Stimulated activated CD8-positive, alpha-beta memory T cell treated with anti-CD3 and anti-CD28 coated beads, Interleukin-12 subunit alpha, Interleukin-12 subunit beta, amount 100 ng/mL, for 24 hours (primary cell): Measurements from ENCODE around the gene JMJD7.

Experiments
- DNase-seq: peaks from one replicate; pipeline ENCODE4 v3.0.0-alpha.2; 2020; ENCODE audit errors: extremely low read depth

The JMJD7 gene

DNA sequence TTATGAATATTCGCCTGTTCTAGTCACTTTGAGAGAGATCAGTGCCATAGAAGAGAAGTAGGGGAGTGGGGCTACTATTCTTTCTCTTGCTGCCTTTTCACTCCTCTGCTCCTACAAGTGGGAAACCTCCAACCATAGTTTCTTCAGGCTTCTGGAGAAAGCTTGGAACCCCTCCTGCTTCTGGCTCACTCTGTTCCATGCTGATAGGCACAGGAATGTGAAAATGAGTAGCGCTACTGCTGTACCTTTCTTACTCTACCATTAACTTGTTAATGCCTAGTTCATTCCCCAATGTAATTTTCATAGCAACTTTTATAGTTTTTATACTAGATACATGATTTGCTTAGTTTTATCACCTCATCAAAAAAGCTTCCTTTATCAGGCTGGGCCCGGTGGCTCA is 26.7 kb upstream of the JMJD7 start:
- no peak for DNase-seq

GRCh38 chr15:41801850-41802455 is 25.9 kb upstream of the JMJD7 start:
- DNase-seq, result no peak

DNA sequence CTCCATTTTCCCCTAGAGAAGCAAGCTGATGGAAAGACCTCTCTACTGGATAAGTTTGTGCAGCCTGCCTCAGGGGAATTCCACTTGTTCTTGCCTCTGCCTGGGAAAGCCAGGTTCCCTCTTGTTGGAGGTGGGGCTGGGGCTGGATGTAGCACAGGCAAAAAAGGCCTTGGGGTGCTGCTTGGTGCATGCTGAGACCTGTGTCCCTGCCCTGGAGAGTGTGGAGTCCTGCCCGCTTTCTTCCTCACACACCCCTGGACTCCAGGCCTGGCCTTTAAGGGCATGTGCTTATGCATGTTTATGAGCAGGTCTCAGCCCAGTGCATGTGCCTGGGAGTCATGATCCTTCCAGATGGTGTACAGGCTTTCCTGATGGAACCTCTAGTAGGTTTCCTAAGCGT is 23.5 kb upstream of the JMJD7 start:
- no peak for DNase-seq

DNA sequence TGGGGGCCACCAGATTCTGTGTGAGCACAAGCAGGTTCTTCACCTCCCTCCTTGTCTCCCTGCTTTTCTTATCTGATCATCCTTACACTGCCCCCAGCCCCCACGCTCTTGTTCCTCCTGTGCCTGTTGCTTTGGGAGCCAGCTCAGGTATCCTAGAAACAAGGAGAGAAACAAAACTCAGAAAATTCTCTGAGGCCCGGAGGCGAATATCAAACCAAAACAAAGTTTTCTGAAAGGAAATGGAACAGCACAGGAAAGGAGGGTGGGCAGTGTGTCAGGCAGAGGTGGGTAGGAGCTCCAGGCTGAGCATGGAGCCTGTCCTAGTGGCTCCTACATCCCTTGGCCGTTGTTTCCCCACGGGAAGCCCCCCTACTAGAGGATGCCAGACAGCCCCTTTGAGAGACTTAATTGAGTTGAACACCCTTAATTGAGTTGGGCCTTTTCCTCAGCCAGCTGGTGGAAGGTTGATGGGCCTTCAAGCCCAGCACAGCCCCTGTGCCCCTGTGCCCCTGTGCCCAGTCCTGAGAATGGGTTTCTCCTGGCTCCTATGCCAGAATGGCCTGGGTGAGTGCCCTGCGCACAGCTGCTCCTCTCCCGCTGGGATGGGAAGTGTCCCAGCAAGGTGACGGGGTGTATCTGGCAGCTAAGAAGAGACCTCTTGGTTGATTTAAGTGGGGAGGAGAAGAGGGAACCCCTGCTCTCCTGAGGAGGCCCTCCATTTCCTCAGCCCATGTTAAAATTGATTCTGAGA is 22.8 kb upstream of the JMJD7 start:
- no peak for DNase-seq

DNA sequence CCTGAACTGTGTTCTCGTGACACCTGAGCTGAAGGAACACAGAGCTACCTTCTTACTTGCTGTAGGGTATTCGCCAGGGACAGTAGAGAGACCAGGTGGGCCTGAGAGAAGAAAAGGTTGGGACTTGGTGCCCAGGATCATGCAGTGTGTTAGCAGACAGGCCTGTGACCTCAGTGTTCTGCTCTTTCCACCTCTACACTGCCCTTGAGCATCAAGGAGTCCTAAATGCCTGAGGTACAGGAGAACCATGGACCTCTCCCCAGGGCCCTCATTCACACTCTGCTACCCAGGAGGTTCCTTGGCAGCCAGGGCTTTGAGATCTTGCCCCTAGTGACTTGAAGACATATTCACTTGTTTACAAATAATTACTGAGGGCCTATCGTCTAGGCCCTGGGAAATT is 22.2 kb upstream of the JMJD7 start:
- DNase-seq, result no peak

- DNase-seq, result no peak
Measured at GRCh38 chr15:41806291-41807181, 21.4 kb upstream of the JMJD7 start.

- no peak for DNase-seq
Measured at GRCh38 chr15:41809121-41809520, 18.8 kb upstream of the JMJD7 start.

- no peak for DNase-seq
Measured at GRCh38 chr15:41809526-41810220, 18.2 kb upstream of the JMJD7 start.

DNA sequence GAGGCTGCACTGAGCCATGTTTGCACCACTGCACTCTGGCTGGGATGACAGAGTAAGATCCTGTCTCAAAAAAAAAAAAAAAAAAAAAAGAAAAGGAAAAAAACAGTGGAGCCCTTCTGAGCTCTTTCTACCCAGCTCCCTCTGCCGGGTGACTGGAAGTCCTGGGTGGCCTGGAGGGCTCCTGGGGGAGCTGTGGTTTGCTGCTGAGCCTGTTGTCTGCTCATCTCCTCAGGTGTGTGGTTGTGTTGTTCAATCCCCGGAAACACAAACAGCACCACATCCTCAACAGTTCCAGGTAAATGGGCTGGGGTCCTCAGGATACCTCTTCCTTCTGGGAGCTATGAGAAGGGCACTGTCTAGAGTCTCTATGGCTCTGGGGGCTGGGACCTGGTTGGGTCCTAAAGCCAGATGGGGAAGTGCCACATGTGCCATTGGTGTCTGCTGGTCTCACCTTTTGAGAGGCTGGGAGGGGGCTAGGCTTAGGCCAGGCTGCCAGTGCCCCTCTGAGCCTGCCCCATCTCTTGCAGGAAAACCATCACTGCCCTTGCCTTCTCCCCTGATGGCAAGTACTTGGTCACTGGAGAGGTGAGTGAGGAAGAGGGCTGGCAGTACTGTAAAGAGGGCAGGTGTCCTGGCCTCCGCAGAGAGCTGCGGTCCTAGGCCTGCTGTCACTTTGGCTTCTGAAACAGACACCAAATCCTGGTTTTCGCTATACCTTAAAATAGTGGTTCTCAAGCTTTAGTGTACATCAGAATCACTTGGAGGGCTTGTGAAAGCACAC is 17.1 kb upstream of the JMJD7 start:
- no peak for DNase-seq

DNA sequence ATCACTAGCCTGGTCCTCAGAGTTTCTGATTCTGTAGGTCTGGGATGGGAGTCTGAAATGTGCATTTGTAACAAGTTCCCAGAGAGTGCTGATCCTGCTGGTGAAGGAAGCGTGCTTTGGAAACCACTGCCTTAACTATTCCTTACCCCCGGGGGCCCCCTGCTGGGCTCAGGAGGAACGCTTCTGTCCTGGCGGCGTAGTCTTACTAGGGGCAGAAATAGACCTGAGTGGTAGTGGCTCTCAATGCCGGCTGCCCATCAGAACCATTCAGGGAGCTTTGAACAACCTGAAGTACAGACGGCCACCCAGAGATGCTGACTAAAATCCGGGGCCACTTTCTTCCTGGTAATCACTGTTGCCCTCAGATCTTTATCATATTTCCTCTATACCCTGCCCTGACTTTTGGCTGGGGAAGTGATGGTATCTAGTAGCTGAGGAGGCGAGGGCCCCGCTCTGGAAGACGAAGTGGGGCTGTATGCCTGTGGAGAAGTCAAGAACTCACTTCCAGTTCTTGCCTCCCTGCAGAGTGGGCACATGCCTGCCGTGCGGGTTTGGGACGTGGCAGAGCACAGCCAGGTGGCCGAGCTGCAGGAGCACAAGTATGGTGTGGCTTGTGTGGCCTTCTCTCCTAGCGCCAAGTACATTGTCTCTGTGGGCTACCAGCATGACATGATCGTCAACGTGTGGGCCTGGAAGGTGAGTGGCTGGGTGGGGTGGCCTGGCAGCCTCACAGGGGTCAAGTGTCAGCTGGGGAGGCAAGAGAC is 16.3 kb upstream of the JMJD7 start:
- peak; percentile 38 for DNase-seq

DNA sequence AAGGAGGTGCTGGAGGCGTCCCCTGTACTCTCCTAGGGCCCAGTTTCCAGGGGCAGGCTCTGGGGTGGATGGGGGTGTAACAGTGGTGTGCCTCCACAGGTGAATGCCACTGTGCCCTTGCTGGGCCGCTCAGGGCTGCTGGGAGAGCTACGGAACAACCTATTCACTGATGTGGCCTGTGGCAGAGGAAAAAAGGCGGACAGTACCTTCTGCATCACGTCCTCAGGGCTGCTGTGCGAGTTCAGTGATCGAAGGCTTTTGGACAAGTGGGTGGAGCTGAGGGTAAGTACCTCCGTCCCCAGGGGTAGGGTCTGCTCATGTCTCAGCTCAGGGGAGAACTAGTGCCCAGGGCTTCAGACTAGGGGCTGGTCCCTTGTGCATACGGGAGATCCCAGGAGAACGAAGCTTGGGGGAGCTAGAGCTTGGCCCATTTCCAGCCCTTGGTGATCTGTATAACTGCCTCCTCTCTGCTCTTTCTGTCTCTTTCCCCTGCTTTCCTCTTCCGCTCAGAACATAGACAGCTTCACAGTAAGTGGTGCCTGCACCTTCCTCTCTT is 15.0 kb upstream of the JMJD7 start:
- no peak for DNase-seq

- no peak for DNase-seq
Measured at GRCh38 chr15:41813426-41813825, 14.5 kb upstream of the JMJD7 start.

DNA sequence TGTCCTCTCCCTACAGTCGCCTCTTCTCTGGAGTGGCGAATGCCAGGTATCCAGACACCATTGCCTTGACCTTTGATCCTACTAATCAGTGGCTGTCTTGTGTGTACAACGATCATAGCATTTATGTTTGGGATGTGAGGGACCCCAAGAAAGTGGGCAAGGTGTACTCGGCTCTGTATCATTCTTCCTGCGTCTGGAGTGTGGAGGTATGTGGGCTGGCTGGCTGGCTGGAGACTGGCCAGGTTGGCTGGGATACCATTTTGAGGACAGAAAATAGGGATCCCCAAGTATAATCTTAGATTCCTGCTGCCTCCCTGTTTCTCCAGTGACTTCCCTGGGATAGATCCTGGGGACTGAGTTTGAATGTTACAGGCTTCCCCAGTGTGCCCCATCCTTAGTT is 13.4 kb upstream of the JMJD7 start:
- DNase-seq, result no peak

GRCh38 chr15:41816788-41817187 is 11.1 kb upstream of the JMJD7 start:
- no peak for DNase-seq

DNA sequence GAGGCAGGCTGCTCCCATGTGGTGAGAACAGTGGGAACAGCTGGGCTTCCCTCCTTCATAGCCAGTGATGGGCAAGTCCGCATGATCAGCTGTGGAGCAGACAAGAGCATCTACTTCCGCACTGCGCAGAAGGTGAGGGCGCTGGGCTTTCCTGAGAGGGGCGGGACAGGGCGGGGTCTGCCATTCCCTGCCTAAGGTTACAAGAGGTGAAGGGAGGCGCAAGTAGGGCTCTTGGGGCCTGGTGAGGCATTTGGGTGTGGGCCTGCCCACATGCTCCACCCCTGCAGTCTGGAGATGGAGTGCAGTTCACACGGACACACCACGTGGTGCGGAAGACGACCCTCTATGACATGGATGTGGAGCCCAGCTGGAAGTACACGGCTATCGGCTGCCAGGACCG is 10.6 kb upstream of the JMJD7 start:
- DNase-seq, result no peak

- DNase-seq, result no peak
Measured at GRCh38 chr15:41817781-41818180, 10.1 kb upstream of the JMJD7 start.

DNA sequence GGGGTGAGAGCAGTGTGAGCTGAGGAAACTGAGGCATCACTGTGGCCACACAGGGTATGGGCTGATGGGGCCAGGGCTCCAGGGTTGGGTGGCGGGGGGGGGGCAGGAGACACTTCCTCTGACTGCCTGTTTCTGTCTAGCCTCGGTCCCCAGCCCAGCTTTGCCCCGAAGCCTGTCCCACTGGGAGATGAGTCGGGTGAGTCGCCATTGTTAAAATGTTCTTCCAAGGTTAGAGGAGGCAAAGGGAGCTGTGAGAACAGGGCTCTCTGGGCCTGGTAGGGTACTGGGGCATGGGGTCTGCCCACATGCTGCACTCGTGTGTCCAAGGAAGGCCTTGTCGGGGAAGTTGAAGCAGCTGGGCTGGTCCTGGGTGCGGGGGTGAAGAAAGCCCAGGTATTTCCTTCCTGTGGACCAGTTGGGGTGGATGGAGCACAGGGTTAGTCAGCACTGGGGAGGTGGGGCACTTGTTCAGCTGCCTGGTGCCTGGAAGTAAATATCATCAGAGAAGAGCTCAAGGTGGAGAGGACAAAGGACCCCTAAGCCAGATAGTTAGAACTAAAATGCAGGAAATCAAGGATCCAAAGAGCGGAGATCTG is 8.3 kb upstream of the JMJD7 start:
- no peak for DNase-seq

DNA sequence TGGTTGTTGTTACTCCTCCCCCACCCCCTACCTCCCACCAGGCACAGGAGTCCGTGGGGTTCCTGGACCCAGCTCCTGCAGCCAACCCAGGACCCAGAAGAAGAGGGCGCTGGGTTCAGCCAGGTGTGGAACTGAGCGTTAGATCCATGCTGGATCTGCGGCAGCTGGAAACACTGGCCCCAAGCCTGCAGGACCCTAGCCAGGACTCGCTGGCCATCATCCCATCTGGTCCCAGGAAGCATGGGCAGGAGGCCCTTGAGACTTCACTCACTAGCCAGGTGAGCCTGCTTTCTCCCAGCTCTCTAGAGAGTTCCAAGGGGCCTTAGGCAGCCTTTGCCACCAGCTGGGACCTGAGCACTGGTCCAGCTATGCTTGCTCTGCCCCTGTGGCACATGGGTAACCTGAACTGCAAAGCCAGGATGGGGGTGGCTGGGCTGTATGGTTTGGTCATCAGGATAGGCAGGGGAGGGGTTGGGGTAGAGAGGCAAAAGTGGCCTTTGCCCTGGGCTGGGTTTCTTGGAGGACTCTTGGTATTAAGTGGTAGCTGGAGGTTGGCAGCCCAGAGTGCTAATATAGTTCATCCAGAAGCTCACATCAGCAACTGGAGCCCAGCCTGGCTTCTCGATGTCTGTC is 7.0 kb upstream of the JMJD7 start:
- no peak for DNase-seq

DNA sequence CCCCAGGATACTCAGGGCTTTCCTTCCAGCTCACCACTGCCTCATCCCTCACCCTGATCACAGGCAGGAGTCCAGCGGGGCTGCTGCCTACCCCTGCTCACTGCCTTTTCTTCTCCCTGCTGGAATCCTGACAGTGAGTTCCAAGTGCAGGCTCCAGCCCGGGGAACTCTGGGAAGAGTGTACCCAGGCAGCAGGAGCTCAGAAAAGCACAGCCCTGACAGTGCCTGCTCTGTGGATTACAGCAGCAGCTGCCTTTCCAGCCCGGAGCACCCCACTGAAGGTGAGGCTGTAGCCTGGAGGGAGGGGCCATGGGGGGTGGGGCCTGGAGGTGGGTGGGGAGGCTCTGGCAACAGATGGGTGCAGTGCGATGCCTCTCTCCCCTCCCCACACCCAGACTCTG is 6.1 kb upstream of the JMJD7 start:
- DNase-seq, result no peak
